A549 (cell line): Measurements from ENCODE around the gene GALNT18. TPM values are rescaled to one million over a fixed set of nuclear protein-coding genes. Genes with fewer than 3 reads are reported as not detected.
A peak's percentile ranks its signal among the peaks of the same experiment; 100 is the strongest.

ENCODE experiments used
- ATAC-seq, 2 experiments: fragments of 200-7000 bp in 1 of 2; fragments of >200 bp in 1 of 2; cut with Nextera tagmentation in 1 of 2; cut with Tn5 transposase in 1 of 2; 3 replicates each; pipeline versions ENCODE4 v1.8.0 to v1.9.1; 2018 to 2020; ENCODE audit warnings: mild to moderate bottlenecking in 1 of 2, moderate library complexity in 1 of 2
- CTCF ChIA-PET: fragments of 300-600 bp; sonication (Branson Sonifier 250); formaldehyde crosslinking; extraction: SDS; loops from one replicate; lab custom pipeline; 2021; ENCODE audit warnings: antibody characterized with exemption, inconsistent platforms; lab: Yijun Ruan, JAX
- POLR2A ChIA-PET: fragments of 350-600 bp; formaldehyde crosslinking; extraction: SDS; loops from one replicate; lab custom pipeline; 2021; ENCODE audit warnings: antibody characterized with exemption, inconsistent platforms; lab: Yijun Ruan, JAX
- DNase-seq, 2 experiments: peaks; one replicate each; pipeline versions ENCODE4 v3.0.0 to v3.0.0-alpha.2; 2011 to 2016; ENCODE audit warnings: low read depth in 1 of 2, low spot score in 1 of 2
- FAIRE-seq: peaks from 2 replicates; lab custom pipeline; 2011; peaks lifted over from hg19 to GRCh38; lab: Jason Lieb, UNC
- H3K27ac ChIP-seq, 2 experiments: fragments of >200 bp; sonication (Bioruptor Twin); formaldehyde crosslinking; 3 replicates each; pipeline ENCODE4 v1.5.1; 2016 to 2017
- H3K4me1 ChIP-seq: fragments of >200 bp; sonication (Bioruptor Twin); formaldehyde crosslinking; 3 replicates; pipeline ENCODE4 v1.6.1; 2016
- H3K4me2 ChIP-seq: fragments of >200 bp; sonication (Bioruptor Twin); formaldehyde crosslinking; 3 replicates; pipeline ENCODE4 v1.6.1; 2016
- H3K4me3 ChIP-seq: fragments of >200 bp; sonication (Bioruptor Twin); formaldehyde crosslinking; 3 replicates; pipeline ENCODE4 v1.5.1; 2016
- H3K9me3 ChIP-seq: fragments of >200 bp; sonication (Bioruptor Twin); formaldehyde crosslinking; 3 replicates; pipeline ENCODE4 v1.6.1; 2016
- BHLHE40 ChIP-seq: IDR thresholded peaks from 2 replicates; pipeline ENCODE4 v1.6.1; 2012; ENCODE audit warnings: low read depth, low read length, inconsistent platforms
- CEBPB ChIP-seq, 2 experiments: fragments of >200 bp in 1 of 2; sonication (Bioruptor Twin) in 1 of 2; formaldehyde crosslinking in 1 of 2; IDR thresholded peaks; 2 replicates each; pipeline ENCODE4 v1.6.1; 2012 to 2016
- FOSB ChIP-seq: fragments of 250-450 bp; sonication (Bioruptor Pico); IDR thresholded peaks from 2 replicates; pipeline ENCODE4 v1.5.0; 2020; ENCODE audit warnings: mild to moderate bottlenecking, moderate library complexity
- HEYL ChIP-seq: fragments of 250-450 bp; sonication (Bioruptor Pico); IDR thresholded peaks from 2 replicates; pipeline ENCODE4 v1.8.0; 2021; ENCODE audit warnings: mild to moderate bottlenecking, moderate library complexity
- HOXA7 ChIP-seq: fragments of 250-450 bp; sonication (Bioruptor Pico); IDR thresholded peaks from 2 replicates; pipeline ENCODE4 v1.5.0; 2020; ENCODE audit warnings: mild to moderate bottlenecking, moderate library complexity
- JUN ChIP-seq, 2 experiments: fragments of >200 bp; sonication (Bioruptor Twin); formaldehyde crosslinking; IDR thresholded peaks; 2 replicates in 1 of 2; 3 replicates in 1 of 2; pipeline ENCODE4 v1.6.1; 2016 to 2017
- KDM5A ChIP-seq: fragments of 200-600 bp; sonication (generic); IDR thresholded peaks from 2 replicates; pipeline ENCODE4 v1.6.1; 2016; ENCODE audit warnings: antibody characterized with exemption, mild to moderate bottlenecking
- MAFK ChIP-seq: fragments of 450-650 bp; IDR thresholded peaks from 2 replicates; pipeline ENCODE4 v1.6.1; 2014; ENCODE audit not compliant: partially characterized antibody
- MYC ChIP-seq: IDR thresholded peaks from 2 replicates; pipeline ENCODE4 v1.6.1; 2012; ENCODE audit warnings: mild to moderate bottlenecking, inconsistent platforms, low read length, improper control_type of control experiment, borderline replicate concordance
- NPAS2 ChIP-seq: fragments of 250-450 bp; sonication (Bioruptor Pico); IDR thresholded peaks from 2 replicates; pipeline ENCODE4 v1.8.0; 2022; ENCODE audit warnings: mild to moderate bottlenecking, moderate library complexity, borderline replicate concordance
- NR3C1 ChIP-seq: fragments of >200 bp; sonication (Bioruptor Twin); formaldehyde crosslinking; IDR thresholded peaks from 3 replicates; pipeline ENCODE4 v1.6.1; 2017
- PHF8 ChIP-seq: fragments of 200-600 bp; sonication (generic); IDR thresholded peaks from 2 replicates; pipeline ENCODE4 v1.6.1; 2016; ENCODE audit warnings: low read depth, mild to moderate bottlenecking, antibody characterized with exemption, moderate library complexity, borderline replicate concordance
- POLR2A ChIP-seq: IDR thresholded peaks from 2 replicates; pipeline ENCODE4 v1.6.1; 2012; ENCODE audit warnings: mild to moderate bottlenecking, low read length
- RAD21 ChIP-seq, 2 experiments: fragments of >200 bp in 1 of 2; sonication (Bioruptor Twin) in 1 of 2; formaldehyde crosslinking in 1 of 2; IDR thresholded peaks in 1 of 2; conservative IDR thresholded peaks in 1 of 2; 2 replicates in 1 of 2; 3 replicates in 1 of 2; pipeline ENCODE4 v1.6.1; 2012 to 2018; ENCODE audit warnings: inconsistent platforms in 1 of 2
- RFX5 ChIP-seq: fragments of 450-650 bp; IDR thresholded peaks from 2 replicates; pipeline ENCODE4 v1.7.1; 2014; ENCODE audit warnings: antibody characterized with exemption, mild to moderate bottlenecking, moderate library complexity
- SMC3 ChIP-seq: fragments of >200 bp; sonication (Bioruptor Twin); formaldehyde crosslinking; IDR thresholded peaks from 3 replicates; pipeline ENCODE4 v1.6.1; 2018; ENCODE audit warnings: inconsistent platforms
- SREBF2 ChIP-seq: fragments of 450-650 bp; IDR thresholded peaks from 2 replicates; pipeline ENCODE4 v1.6.1; 2014; ENCODE audit warnings: mild to moderate bottlenecking, moderate library complexity
- TFCP2L1 ChIP-seq: fragments of 250-450 bp; sonication (Bioruptor Pico); IDR thresholded peaks from 2 replicates; pipeline ENCODE4 v1.5.0; 2021; ENCODE audit warnings: mild to moderate bottlenecking
- TP53 ChIP-seq: fragments of 250-450 bp; sonication (Bioruptor Pico); IDR thresholded peaks from 2 replicates; pipeline ENCODE4 v1.5.0; 2021; ENCODE audit warnings: mild to moderate bottlenecking, moderate library complexity
- WGBS: methylation state at CpG from one replicate; pipeline ENCODE4 v1.1.6; 2017; ENCODE audit errors: missing lambda C conversion rate; 5-methylcytosine and 5-hydroxymethylcytosine counted together
- polyA plus RNA-seq, 4 experiments: library from polyadenylated mRNA; depleted of rRNA in 3 of 4; stranded (reverse); fragments of >200 nt; fragmentation: RNase III in 1 of 4; extraction: RNeasy Plus Mini Kit Qiagen cat#74134 plus additional on column Dnase treatment in 1 of 4; gene quantifications; 2 replicates in 3 of 4; 3 replicates in 1 of 4; pipeline ENCODE4 v1.2.3, GENCODE V29; 2011 to 2017
- TF ChIP-seq, protein P1 (sequence below): IDR thresholded peaks from 2 replicates; pipeline ENCODE4 v1.6.1; 2012
- TF ChIP-seq, protein P2 (sequence below): fragments of 200-600 bp; sonication (generic); IDR thresholded peaks from 2 replicates; pipeline ENCODE4 v1.6.1; 2016; ENCODE audit warnings: antibody characterized with exemption, mild to moderate bottlenecking, moderate library complexity
- TF ChIP-seq, protein P3 (sequence below): IDR thresholded peaks from 2 replicates; pipeline ENCODE4 v1.6.1; 2012
- TF ChIP-seq, protein P4 (sequence below): fragments of 450-650 bp; IDR thresholded peaks from 2 replicates; pipeline ENCODE4 v1.6.1; 2014; ENCODE audit warnings: antibody characterized with exemption
- TF ChIP-seq, protein P5 (sequence below): fragments of >200 bp; sonication (Bioruptor Twin); formaldehyde crosslinking; IDR thresholded peaks from 3 replicates; pipeline ENCODE4 v1.6.1; 2016

Gene GALNT18
- polyA plus RNA-seq, 2 of the 4 experiments (the other 2 are of a cell fraction) = 6.7 to 16.1 TPM

DNA sequence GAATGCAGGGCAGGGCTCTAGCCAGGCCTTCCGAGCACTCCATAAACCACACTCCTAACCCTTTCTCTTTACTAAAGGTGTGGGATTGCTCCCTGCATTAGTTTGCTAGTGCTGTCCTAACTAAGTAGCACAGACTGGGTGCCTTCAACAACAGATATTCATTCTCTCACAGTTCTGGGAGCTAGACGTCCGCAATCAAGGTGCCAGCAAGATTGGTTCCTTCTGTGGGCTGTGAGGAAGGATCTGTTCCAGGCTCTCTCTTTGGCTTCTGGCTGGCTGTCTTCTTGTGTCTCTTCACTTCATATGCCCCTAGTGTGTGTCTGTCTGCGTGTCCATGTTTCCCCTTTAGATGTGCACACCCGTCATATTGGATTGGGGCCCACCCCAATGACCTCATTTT is 59.8 kb downstream of the GALNT18 start:
- ChIA-PET CTCF (no interaction called here), POLR2A (no interaction called here)
- Histone ChIP-seq H3K4me1 (no peaks in the 10 kb centered on the region), H3K4me2 (no peak overlapping the region), H3K27ac (no peak overlapping the region), H3K4me3 (no peak overlapping the region), H3K9me3 (no peaks in the 10 kb centered on the region)
- no peak for ATAC-seq
- DNase-seq = no peak
- FAIRE-seq = no peak
- 94% methylated on average over 5 of the region's 5 CpGs for WGBS
- TF ChIP-seq RFX5 (no peak), NPAS2 (CRISPR knock-in tag) (no peak), KDM5A (no peak), JUN (IDR thresholded peaks at IDR 0.05) (no peak), TFCP2L1 (no peak), FOSB (CRISPR knock-in tag) (no peak), MYC (no peak)
- TF ChIP-seq, protein P1, sequence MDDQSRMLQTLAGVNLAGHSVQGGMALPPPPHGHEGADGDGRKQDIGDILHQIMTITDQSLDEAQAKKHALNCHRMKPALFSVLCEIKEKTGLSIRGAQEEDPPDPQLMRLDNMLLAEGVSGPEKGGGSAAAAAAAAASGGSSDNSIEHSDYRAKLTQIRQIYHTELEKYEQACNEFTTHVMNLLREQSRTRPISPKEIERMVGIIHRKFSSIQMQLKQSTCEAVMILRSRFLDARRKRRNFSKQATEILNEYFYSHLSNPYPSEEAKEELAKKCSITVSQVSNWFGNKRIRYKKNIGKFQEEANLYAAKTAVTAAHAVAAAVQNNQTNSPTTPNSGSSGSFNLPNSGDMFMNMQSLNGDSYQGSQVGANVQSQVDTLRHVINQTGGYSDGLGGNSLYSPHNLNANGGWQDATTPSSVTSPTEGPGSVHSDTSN = no peak
- TF ChIP-seq, all 56 proteins: peak for 0

DNA sequence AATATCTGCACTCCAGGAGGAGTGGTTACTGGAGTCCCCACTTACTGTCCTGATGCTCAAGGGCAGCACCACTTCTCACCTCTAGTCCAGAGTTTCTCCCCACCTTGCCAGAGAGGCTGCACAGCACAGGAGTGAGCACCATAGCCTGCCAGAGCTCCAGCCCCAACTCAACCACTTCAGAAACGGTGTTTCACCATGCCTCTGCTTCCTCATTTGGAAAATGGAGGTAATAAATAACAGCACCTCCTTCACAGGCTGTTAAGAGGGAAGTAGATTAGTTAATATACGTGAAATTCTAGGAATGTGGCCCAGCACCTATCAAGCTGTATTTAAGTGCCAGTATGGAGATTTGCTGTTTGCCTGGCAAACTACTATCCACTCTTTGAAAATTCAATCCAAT is 63.0 kb downstream of the GALNT18 start:
- POLR2A ChIA-PET = no interaction called here
- ATAC-seq (0 out of 6 replicates have a peak, but pooled peaks of 1 of the 2 experiments have one; percentile 28), DNase-seq (no peak), FAIRE-seq (no peak)
- no peak overlapping the region for H3K4me2 ChIP-seq
- H3K4me3 ChIP-seq = no peak overlapping the region
- 46% methylated on average over 2 of the region's 2 CpGs for WGBS
- H3K9me3 ChIP-seq = no peaks in the 10 kb centered on the region
- H3K4me1 ChIP-seq = no peaks in the 10 kb centered on the region
- H3K27ac ChIP-seq = no peak overlapping the region
- TF ChIP-seq, protein P2, sequence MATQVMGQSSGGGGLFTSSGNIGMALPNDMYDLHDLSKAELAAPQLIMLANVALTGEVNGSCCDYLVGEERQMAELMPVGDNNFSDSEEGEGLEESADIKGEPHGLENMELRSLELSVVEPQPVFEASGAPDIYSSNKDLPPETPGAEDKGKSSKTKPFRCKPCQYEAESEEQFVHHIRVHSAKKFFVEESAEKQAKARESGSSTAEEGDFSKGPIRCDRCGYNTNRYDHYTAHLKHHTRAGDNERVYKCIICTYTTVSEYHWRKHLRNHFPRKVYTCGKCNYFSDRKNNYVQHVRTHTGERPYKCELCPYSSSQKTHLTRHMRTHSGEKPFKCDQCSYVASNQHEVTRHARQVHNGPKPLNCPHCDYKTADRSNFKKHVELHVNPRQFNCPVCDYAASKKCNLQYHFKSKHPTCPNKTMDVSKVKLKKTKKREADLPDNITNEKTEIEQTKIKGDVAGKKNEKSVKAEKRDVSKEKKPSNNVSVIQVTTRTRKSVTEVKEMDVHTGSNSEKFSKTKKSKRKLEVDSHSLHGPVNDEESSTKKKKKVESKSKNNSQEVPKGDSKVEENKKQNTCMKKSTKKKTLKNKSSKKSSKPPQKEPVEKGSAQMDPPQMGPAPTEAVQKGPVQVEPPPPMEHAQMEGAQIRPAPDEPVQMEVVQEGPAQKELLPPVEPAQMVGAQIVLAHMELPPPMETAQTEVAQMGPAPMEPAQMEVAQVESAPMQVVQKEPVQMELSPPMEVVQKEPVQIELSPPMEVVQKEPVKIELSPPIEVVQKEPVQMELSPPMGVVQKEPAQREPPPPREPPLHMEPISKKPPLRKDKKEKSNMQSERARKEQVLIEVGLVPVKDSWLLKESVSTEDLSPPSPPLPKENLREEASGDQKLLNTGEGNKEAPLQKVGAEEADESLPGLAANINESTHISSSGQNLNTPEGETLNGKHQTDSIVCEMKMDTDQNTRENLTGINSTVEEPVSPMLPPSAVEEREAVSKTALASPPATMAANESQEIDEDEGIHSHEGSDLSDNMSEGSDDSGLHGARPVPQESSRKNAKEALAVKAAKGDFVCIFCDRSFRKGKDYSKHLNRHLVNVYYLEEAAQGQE = no peak
- TF ChIP-seq SMC3 (no peak), SREBF2 (no peak), TP53 (CRISPR knock-in tag) (no peak)
- CTCF ChIA-PET = interaction anchor here (0.5 to 1.1 kb wide), 4 partner anchors 10 to 676 kb away, joined by 3 read pairs; no protein-coding TSS in a partner anchor

DNA sequence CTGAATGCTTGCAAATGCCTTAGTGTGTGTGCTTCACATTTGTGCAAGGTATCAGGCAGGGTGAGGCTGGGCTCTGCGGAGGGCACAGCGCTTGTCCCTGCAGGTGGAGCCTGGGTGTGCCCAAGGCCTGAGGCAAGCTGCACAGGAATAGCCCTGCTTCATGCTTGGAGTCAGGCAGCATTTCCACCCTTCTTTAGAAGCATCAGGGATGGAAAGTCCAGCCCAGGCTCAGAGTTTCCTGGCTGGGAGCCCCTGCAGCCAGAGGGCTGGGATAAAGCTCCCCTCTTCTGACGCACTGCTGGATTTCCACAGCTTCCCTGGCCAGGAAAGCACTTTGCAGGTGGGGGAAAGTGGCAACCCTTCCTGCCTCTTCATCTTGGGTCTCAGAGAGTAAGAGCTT is 63.4 kb downstream of the GALNT18 start:
- H3K4me1 ChIP-seq = no peaks in the 10 kb centered on the region
- H3K9me3 ChIP-seq = no peaks in the 10 kb centered on the region
- no peak overlapping the region for H3K4me2 ChIP-seq
- POLR2A ChIA-PET = no interaction called here
- FAIRE-seq (no peak), ATAC-seq (no peak), DNase-seq (no peak)
- WGBS = 87% methylated on average over 3 of the region's 3 CpGs
- CTCF ChIA-PET = interaction anchor here (0.5 to 1.1 kb wide), 3 partner anchors 10 to 676 kb away, joined by 3 read pairs; no protein-coding TSS in a partner anchor
- no peak overlapping the region for H3K4me3 ChIP-seq
- no peak overlapping the region for H3K27ac ChIP-seq
- TF ChIP-seq BHLHE40 (no peak), FOSB (CRISPR knock-in tag) (no peak), PHF8 (no peak), RAD21 (conservative IDR thresholded peaks at IDR 0.05 in 1 of 2, IDR thresholded peaks at IDR 0.05 in 1 of 2) (no peak), SREBF2 (no peak), CEBPB (IDR thresholded peaks at IDR 0.05) (no peak), TP53 (CRISPR knock-in tag) (no peak), POLR2A (no peak), NR3C1 (no peak), HEYL (CRISPR knock-in tag) (no peak), HOXA7 (no peak), MAFK (no peak)
- TF ChIP-seq, protein P2 = no peak
- TF ChIP-seq, protein P3, sequence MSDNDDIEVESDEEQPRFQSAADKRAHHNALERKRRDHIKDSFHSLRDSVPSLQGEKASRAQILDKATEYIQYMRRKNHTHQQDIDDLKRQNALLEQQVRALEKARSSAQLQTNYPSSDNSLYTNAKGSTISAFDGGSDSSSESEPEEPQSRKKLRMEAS = no peak
- TF ChIP-seq, protein P4, sequence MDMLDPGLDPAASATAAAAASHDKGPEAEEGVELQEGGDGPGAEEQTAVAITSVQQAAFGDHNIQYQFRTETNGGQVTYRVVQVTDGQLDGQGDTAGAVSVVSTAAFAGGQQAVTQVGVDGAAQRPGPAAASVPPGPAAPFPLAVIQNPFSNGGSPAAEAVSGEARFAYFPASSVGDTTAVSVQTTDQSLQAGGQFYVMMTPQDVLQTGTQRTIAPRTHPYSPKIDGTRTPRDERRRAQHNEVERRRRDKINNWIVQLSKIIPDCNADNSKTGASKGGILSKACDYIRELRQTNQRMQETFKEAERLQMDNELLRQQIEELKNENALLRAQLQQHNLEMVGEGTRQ = no peak
- TF ChIP-seq, protein P5, sequence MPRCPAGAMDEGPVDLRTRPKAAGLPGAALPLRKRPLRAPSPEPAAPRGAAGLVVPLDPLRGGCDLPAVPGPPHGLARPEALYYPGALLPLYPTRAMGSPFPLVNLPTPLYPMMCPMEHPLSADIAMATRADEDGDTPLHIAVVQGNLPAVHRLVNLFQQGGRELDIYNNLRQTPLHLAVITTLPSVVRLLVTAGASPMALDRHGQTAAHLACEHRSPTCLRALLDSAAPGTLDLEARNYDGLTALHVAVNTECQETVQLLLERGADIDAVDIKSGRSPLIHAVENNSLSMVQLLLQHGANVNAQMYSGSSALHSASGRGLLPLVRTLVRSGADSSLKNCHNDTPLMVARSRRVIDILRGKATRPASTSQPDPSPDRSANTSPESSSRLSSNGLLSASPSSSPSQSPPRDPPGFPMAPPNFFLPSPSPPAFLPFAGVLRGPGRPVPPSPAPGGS = no peak
